Middle frontal gyrus (tissue), 1 donor: ENCODE results near the gene MEAF6.

Source experiments
- DNase-seq: peaks from one replicate; pipeline ENCODE4 v3.0.0-alpha.2; 2015; ENCODE audit warnings: low spot score; ENCODE audit errors: extremely low spot score

The MEAF6 gene

DNA sequence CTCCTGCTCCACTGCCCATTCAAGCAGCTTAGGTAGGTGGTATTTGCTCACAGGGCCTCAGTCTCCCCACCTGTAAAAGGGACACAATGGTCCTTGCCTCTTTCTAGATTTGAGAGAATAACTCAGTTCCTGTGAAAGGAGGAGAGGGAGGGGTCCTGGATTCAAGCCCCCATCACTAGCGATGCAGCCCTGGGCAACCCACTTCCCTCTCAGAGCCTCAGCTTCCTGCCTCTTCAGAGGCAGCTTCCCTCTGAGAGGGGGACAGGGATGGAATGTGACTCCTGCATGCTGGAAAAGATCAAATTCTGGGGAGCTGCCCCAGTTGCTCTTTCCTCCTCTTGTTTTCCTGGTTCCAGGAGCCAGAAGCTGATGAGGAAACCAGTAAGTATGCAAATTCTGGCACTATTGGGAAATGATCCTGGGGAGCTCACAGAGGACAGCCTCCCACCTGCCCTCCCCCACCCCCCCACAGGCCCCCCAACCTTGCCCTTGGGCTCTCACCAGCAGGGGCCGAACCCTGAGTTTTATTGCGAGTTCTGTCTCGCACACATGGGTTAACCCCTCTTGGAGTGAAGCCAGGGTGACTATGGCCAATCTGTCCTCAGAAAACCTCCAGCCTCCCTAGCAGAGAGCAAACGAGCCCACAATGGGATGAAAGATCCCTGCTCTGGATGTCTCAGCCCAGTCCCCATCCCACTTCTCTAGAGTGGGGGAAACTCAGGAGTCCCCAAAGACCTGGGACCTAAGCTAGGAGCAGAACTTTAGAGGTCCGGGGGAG is 28.5 kb downstream of the MEAF6 start:
- DNase-seq = no peak

DNA sequence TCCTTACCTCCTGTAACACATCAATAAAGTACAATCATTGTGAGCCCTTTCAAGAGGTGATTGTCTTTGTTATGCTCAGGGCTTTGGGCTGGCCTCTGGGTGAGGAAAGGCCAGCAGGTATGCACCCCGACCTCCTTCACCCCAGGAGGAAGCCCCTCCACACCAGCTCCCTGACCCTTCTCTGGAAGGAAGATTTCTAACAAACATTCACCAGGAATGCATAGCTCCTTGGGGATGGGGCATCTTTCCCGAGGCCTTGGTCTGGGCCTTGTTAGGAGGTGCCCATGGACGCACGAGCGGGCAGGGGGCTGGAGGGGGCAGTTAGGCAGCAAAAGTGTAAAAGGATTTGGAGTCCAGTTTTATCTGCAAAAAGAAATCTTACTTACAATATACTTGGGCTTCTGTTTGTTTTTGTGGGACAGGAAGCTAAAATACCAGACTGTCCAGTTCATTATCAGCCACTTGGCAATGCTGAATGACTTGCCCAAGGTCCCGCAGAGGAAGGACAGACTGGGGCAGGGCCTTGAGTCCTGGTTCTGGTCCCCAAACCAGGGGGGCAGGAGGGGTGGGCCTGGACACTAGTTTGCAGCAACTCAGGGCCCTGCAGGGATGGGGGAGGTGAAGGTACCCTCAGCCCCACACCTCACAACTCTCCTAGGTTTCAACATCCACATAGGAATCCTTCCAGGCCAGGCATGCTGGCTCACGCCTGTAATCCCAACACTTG is 30.1 kb downstream of the MEAF6 start:
- no peak for DNase-seq

DNA sequence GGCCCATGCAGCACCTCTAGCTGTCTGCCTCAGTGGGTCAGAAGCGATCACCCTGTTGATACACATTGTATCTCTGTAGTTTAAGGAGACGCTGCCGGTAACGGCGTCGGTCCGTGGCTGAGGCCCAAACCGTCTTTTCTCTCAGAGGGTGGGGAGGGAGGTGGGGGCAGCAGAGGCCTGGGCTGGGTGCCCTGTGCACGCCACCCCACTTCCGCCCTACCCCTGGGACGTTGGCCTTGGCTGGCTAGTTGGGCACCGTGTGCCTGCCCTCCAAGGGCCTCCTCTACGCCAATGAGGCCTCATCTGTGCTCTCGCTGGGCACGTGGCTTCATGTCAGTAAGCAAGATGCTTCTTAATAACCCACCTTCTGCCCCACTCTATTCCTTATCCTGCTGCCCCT is 30.8 kb downstream of the MEAF6 start:
- DNase-seq = no peak

DNA sequence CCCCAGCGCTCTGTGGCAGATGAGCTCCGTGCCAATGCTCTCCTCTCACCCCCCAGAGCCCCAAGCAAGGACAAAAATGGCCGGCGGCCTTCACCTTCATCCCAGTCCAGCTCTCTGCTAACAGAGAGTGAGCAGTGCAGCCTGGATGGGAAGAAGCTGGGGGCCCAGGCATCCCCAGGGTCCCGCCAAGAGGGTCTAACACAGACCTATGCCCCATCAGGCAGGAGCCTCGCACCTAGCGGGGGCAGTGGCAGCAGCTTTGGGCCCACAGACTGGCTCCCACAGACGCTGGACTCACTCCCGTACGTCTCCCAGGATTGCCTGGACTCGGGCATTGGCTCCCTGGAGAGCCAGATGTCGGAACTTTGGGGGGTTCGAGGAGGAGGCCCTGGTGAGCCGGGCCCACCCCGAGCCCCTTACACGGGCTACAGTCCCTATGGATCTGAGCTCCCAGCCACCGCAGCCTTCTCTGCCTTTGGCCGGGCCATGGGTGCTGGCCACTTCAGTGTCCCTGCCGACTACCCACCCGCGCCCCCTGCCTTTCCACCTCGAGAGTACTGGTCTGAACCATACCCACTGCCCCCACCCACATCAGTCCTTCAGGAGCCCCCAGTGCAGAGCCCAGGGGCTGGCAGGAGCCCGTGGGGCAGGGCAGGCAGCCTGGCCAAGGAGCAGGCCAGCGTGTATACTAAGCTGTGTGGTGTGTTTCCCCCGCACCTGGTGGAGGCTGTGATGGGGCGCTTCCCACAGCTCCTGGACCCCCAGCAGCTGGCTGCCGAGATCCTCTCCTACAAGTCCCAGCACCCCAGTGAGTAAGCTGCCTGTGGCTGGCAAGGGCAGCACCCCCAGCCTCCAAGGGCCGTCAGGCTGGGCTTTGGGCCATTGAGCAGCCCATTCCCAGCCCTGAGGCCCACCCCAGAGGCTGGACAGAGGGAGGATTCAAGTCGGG is 31.5 kb downstream of the MEAF6 start:
- DNase-seq = no peak

DNA sequence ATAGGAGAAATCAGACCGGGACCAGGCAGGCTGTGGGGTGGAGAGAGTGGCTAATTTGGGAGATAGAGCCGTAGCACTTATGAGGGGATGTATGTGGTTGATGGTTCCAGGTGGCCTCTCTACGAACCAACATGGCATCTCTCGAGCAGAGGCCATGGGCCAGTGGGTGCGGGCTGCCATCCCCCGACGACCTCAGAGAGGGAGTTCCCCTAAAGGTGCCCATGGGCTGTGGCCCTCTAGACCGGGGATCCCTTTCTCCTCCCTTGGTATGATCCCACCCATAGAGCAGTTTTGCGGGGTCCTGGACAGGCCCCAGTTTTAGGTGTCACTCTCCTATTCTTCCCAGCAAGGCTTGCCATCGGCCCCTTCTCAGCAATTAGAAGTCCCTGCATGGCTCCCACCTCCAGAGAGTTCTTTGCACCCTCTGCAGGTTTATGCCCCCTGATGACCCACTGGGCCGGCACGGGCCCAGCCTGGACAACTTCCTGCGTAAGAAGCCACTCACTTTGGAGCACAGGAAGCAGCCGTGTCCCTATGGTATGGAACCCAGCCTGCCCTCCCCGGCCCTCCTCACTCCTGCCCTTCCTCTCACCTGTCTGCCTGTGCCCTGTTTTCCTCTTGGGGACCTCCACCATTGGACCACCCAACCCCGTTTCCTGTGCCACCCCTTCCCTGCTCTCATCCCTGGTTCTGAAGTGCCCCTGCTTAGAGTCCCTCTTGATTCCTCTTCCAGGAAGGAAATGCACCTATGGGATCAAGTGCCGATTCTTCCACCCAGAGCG is 32.4 kb downstream of the MEAF6 start:
- DNase-seq = no peak

DNA sequence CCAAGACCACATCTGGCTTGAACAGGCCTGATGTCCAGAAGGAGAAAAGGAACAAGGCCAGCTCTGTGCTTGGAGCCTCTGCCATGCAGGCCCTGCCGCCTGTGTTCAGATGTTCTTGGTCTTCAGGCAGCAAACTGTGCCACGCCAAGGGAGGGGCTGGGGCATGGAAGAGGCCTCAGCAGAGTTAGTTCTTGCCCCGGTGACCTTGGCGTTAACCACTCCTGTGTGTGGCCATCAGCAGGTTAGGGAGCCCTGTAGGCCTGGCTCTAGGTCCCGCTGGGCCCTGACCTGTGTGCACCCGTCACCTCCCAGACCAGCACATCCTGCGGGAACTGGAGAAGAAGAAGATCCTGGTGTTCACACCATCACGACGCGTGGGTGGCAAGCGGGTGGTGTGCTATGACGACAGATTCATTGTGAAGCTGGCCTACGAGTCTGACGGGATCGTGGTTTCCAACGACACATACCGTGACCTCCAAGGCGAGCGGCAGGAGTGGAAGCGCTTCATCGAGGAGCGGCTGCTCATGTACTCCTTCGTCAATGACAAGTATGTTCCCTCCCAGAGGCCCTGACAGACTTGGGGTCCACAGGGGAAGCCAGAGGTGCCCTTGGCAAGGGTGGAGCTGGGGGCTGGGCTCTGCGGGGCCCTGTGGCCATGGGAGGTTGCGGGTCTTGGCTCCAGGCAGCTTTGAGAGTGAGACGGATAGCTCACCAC is 33.1 kb downstream of the MEAF6 start:
- no peak for DNase-seq

DNA sequence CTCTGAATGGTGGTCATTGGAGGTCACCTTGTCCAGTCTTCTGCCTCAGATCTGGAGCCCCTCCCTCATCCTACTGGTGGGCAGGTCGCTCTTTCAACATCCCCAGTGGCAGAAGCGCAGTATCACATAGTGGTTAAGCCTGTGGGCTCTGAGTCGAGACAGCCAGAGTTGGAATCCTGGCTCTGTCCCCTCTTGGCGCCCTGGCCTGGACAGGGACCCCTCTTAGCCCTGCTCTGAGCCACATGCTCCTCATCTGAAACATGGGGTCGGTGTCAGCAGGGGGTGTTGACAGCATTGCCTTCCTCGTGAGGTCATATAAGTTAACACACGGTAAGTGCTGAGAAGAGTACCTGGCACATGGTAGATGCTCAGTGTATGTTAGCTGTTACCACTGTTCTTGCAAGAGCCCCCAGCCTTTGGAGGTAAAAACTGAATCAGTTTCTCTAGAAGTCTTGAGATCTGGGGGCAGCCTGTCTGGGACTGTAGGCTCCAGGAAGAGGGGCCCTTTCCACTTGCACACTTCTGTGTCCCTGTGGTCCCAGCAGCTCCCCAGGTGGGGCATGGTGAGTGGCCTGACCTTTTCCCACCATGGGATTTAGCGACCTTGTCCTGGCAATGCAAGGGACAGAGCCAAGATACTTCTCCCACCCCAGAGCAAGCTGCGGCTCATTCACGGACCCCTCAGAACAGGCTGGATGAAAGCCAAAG is 33.8 kb downstream of the MEAF6 start:
- no peak for DNase-seq

DNA sequence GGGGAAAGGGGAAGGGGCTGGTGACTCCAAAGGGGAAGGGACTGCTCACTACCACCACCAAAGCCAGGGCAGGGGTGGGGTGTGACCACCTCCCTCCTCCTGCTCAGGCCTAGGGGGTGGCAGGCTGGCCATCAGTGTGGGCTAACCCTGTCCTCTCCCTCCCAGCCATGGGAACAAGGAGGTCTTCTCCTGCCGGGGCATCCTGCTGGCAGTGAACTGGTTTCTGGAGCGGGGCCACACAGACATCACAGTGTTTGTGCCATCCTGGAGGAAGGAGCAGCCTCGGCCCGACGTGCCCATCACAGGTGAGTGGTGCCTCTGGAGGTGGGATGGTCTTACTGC is 34.5 kb downstream of the MEAF6 start:
- no peak for DNase-seq

DNA sequence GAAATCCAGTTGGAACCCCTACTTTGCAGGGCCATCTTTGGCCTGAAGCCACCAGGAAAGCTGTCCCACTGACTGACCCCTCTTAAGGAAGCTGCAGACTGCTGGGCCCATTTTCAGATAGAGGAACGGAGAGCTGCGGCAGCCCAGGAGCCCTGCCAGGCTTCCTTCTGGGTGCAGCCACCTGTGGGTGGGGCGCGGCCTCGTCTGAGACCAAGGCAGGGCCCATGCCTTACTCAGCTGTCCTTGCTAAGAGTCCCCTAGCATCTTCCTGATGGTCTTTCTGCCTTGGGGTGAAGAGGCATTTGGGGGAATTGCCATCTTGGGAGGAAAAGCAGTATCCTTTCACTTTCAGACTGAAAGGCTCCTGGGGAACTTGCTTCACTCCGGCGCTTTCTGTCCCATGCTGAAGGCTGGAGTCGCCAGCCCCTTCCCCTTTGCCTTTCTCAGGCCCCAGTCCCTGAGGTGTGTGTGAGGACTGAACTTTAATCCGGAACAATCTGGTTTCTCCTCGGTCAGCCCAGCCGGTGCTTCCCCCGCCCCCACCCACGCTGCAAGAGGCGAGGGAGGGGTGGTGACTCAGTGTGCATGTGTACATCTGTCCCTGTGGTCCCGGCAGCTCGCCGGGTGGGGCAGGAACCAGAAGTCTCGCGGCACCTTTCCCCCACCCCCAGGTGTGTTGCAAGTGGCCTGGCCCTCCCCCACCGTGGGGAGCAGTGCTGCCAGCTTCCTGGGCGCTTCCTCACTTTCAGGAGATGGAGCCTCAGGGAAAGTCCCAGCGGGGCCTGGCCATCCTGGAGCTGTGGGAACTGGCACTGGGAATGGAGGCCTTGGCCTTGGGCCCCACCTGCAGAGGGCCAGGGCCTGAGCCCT is 35.1 kb downstream of the MEAF6 start:
- no peak for DNase-seq

DNA sequence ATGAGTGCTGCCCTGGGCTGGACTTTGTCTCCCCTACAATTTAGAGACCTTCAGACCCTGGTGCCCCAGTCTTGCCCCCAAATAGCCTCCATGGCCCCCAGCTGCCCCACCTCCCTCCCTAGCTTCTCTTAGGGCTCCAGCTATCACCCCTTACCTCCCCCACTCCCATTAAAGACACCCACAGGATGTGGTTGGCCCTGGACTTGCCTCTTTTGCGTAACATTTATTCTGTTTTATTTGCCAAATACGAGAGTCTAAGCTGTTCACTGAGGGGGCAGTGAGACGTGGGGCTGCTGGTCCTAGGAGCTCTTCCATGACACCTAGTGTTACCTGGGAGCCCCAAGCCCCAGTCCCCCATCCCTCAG is 35.7 kb downstream of the MEAF6 start:
- no peak for DNase-seq

DNA sequence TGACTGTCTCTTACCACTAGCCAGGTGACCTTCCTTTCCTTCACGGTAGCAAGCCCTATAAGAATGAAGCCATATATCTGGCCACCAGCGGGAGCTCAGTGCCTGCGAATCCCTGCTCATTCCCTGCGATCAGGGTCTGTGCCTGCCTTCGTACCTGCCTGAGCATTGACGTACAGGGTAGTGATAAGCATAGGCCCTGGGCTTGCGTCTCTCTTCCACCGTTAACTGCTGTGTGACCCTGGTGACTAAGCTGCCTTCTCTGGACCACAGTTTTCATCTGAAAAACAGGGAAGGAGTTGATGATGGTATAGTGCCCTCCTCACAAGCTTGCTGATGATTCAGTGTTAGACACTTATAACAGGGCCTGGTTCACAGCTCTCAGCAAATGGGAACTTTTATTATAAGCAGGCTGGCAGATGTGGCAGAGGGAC is 36.1 kb downstream of the MEAF6 start:
- no peak for DNase-seq

DNA sequence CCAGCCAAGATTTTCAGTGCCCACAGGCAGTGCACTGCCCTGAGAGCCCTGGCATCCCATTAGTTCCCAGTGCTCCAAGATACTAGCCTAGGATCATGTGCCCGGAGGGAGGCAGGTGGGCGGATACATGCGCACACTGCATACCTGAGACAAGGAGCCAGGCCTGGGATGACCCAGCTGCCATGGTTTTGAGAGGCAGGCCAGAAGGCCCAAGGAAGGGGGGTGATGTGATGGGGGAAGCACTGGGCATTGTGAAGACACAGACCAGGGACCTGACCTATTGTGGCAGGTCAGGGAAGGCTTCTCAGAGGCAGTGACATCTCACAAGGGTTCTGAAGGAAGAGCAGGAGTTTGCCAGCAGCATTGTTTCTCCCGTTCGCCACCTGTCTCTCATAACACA is 36.6 kb downstream of the MEAF6 start:
- DNase-seq = no peak

DNA sequence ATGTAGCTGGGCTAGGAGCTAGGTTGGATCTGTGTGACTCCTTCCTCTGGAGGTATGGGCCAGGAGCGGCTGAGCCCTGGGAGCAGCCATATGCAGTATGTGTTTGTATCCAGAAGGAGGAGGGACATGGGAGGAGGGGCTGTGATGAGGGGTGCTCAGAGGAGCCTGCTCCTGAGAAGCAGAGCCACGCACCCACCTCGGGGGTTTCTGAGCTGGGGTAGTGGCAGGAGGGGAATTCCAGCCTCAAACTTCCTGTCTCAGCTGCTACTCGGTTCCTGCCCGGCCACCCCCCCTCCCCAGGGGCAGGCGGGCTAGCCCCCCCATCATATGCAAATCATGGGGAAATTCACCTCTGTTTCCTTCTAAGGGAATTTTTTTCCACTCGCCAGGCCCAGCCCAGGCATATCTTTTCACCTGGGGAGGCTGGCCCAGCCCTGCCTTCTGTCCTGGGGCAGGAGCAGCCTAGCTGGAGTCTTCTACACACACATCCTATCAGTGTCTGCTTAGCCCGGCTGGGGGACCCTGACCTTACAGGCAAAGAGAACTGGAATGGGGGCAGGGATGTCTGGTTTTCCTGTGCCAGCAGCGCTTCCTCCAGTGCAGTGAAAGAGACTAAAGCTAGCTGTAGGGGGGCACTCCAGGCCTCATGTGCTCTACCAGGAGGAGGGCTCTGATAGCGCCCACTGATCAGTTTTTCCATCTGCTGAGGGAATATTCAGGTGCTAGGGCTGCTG is 37.2 kb downstream of the MEAF6 start:
- no peak for DNase-seq

DNA sequence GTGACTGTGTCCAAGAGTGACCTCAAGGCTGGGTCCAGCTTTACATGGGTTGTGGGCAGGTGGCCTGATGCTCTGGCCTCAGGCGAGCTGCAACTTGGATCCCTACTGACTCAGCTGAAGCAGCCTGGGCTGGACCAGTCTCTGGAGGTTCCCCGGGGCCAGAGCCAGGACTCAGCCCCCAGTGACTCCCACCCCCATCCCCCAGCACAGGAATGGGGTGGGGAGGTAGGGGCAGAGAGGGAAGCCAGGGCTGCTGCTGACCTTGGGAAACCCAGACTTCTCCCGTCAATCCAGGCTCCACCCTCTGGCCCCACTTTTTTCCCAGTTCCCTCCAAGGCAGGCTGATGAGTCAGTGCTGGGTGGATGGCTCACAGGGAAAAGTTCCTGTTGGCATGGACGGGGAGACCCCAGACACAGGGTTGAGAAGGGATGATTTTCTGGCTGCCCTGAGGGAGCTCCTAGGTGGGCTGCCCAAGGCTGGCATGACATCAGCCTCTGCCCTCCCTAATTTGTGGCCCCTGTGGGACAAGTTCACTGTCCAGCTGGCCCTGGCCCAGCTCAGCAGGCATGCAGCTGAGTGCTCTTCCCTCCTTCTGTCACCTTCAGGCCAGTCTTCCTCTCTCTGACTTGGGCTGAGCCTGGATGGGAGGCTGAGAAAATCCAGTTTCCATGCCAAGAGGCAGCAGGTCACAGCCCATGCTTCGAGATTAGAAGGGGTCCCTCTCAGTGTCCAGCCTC is 37.9 kb downstream of the MEAF6 start:
- no peak for DNase-seq

DNA sequence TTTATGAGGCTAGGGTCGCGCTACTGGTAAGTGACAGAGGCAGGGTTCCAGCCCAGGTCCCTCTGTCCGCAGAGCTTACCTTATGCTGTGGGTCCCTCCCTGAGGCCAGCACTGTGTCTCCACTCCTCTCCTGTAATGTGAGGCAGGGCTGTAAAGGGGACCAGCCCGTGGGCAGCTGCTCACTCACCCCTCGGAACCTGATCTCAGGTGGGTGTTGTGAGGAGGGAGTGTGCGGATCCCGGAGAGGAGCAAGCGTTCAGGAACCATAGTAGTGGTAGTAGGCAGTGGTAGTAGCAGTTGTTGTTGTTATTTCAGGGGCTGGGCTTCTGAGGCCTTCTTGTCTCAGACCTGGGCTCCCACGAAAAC is 38.5 kb downstream of the MEAF6 start:
- DNase-seq = no peak

DNA sequence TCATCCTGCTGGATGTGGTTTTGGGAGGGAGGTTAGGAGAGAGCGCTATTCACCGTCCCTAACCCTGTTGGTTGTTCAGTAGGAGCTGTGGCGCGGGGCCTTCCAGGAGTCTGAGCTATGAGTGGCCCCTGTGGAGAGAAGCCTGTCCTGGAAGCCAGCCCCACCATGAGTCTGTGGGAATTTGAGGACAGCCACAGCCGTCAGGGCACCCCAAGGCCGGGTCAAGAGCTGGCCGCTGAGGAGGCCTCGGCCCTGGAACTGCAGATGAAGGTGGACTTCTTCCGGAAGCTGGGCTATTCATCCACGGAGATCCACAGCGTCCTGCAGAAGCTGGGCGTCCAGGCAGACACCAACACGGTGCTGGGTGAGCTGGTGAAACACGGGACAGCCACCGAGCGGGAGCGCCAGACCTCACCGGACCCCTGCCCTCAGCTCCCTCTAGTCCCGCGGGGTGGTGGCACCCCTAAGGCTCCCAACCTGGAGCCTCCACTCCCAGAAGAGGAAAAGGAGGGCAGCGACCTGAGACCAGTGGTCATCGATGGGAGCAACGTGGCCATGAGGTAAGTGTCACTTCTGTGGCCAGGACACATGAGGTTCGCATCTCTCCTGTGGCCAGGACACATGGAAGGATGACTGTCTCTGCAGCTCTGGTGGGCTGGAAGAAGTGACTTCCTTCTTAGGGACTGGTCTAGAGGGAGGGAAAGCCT is 39.0 kb downstream of the MEAF6 start:
- DNase-seq = no peak
